ENCODE data around the gene CYTH3.

GRCh38 chr7:6268907-6269306, 3.5 kb downstream of the CYTH3 start:
- TF ChIP-seq CTCF (IDR thresholded peaks at IDR 0.05) (no peak), POLR2A (IDR thresholded peaks at IDR 0.05) (no peak)
